BJ (cell line): ENCODE data around the gene GARIN5A. TPM values are rescaled to one million over a fixed set of nuclear protein-coding genes. Genes with fewer than 3 reads are reported as not detected.

Experiments
- CTCF ChIA-PET: fragments of 350-600 bp; formaldehyde crosslinking; extraction: SDS; loops from one replicate; lab custom pipeline; 2021; ENCODE audit warnings: antibody characterized with exemption, inconsistent platforms; lab: Yijun Ruan, JAX
- POLR2A ChIA-PET: fragments of 300-600 bp; sonication (Branson Sonifier 250); formaldehyde crosslinking; extraction: SDS; loops from one replicate; lab custom pipeline; 2021; ENCODE audit warnings: antibody characterized with exemption; lab: Charles Lee
- DNase-seq: peaks from one replicate; pipeline ENCODE4 v3.0.0-alpha.2; 2011; ENCODE audit warnings: low read depth
- H3K27me3 ChIP-seq: 2 replicates; pipeline ENCODE4 v1.6.0; 2011; ENCODE audit warnings: low read length; ENCODE audit not compliant: control insufficient read depth, insufficient read depth
- H3K36me3 ChIP-seq: 2 replicates; pipeline ENCODE4 v1.5.1; 2011; ENCODE audit warnings: low read length; ENCODE audit not compliant: control insufficient read depth, insufficient read depth
- H3K4me3 ChIP-seq: 2 replicates; pipeline ENCODE4 v1.5.1; 2011; ENCODE audit warnings: low read depth, mild to moderate bottlenecking, control low read depth, low read length
- polyA plus RNA-seq: library from polyadenylated mRNA; depleted of rRNA; stranded (reverse); fragments of >200 nt; gene quantifications from 2 replicates; pipeline ENCODE4 v1.2.3, GENCODE V29; 2011
- TF ChIP-seq, protein P1 (sequence below): IDR thresholded peaks from 2 replicates; pipeline ENCODE4 v1.5.1; 2011; ENCODE audit warnings: low read depth, mild to moderate bottlenecking, control low read depth, inconsistent platforms, low read length, moderate library complexity; ENCODE audit not compliant: insufficient read depth

Gene GARIN5A
- polyA plus RNA-seq, 1 experiment = 0.56 TPM

DNA sequence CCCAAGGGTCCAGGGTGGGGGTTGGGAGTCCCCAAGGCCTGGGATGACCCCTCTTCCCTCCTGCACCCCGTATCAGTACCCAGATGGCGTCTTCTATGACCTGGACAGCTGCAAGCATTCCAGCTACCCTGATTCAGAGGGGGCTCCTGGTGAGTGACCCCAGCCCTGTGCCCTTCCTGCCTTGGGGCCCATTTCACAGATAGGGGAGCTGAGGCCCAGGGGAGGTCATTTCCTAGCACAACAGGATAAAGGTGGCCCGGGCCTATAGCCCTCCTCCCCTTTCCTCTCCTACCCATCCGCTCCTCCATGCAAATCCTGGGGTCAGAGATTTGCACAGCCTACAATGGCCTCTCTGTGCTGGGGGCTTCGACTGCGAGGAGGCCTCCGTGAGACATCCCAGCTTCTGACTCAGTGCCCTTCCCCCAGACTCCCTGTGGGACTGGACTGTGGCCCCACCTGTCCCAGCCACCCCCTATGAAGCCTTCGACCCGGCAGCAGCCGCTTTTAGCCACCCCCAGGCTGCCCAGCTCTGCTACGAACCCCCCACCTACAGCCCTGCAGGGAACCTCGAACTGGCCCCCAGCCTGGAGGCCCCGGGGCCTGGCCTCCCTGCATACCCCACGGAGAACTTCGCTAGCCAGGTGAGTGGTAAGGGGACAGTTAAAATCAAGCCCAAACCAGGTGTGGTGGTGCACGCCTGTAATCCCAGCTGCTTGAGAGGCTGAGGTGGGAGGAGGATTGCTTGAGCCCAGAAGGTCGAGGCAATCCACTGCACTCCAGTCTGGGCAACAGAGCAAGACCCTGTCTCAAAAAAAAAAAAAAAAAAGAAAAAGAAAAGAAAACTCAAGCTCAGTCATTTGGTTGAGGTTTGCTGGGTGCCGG is 54.0 kb downstream of the GARIN5A start:
- Histone ChIP-seq H3K36me3 (no peaks in the 10 kb centered on the region), H3K27me3 (peaks cover 2% of the 10 kb centered on the region), H3K4me3 (no peak overlapping the region)
- DNase-seq = no peak
- CTCF ChIA-PET = interaction anchor here (1.1 kb wide), 1 partner anchor 12 kb away, joined by 3 read pairs; no protein-coding TSS in a partner anchor
- TF ChIP-seq, protein P1, sequence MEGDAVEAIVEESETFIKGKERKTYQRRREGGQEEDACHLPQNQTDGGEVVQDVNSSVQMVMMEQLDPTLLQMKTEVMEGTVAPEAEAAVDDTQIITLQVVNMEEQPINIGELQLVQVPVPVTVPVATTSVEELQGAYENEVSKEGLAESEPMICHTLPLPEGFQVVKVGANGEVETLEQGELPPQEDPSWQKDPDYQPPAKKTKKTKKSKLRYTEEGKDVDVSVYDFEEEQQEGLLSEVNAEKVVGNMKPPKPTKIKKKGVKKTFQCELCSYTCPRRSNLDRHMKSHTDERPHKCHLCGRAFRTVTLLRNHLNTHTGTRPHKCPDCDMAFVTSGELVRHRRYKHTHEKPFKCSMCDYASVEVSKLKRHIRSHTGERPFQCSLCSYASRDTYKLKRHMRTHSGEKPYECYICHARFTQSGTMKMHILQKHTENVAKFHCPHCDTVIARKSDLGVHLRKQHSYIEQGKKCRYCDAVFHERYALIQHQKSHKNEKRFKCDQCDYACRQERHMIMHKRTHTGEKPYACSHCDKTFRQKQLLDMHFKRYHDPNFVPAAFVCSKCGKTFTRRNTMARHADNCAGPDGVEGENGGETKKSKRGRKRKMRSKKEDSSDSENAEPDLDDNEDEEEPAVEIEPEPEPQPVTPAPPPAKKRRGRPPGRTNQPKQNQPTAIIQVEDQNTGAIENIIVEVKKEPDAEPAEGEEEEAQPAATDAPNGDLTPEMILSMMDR = no peak
- POLR2A ChIA-PET = no interaction called here

DNA sequence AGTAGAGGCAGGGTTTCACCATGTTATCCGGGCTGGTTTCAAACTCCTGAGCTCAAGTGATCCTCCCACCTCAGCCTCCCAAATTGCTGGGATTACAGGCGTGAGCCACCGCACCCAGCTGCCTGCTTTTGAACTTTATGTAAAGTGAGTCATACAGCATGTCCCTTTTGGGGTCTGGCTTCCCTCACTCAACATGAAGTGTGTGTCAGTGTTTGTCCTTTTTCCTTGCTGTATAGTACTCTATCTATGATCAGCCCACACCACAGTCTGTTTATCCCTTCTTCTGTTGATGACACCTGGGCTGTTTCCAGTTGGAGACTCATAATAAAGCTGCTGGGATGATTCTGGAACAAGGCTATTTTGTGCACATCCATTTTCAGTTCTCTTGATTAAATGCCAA is 55.8 kb downstream of the GARIN5A start:
- TF ChIP-seq, protein P1 = no peak
- no peak for DNase-seq
- ChIA-PET CTCF (interaction anchor here (2.0 kb wide), 1 partner anchor 11 kb away, joined by 5 read pairs; no protein-coding TSS in a partner anchor), POLR2A (no interaction called here)
- H3K36me3 ChIP-seq = no peaks in the 10 kb centered on the region
- peaks cover 2% of the 10 kb centered on the region for H3K27me3 ChIP-seq
- H3K4me3 ChIP-seq = no peak overlapping the region

DNA sequence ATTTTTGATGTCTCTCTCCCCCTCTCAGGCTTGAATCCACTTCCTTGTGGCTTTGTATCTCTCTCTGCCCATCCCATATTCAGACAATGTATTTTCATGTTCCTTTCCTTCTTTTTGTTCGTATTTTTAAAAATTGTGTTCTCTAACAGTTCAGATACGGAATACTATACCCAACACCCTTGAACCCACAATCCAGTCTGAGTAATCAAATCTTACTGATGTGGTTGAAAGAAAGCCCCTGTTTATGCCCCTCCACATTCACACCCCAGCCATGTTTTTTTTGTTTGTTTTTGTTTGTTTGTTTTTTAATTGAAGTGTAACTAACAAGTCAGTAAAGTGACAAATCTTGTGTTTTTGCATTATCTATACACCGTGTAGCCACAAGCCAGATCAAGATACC is 56.5 kb downstream of the GARIN5A start:
- ChIA-PET POLR2A (no interaction called here), CTCF (interaction anchor here (2.0 kb wide), 1 partner anchor 10 kb away, joined by 5 read pairs; no protein-coding TSS in a partner anchor)
- Histone ChIP-seq H3K36me3 (no peaks in the 10 kb centered on the region), H3K27me3 (peaks cover 2% of the 10 kb centered on the region), H3K4me3 (no peak overlapping the region)
- no peak for DNase-seq
- TF ChIP-seq, protein P1 = no peak

DNA sequence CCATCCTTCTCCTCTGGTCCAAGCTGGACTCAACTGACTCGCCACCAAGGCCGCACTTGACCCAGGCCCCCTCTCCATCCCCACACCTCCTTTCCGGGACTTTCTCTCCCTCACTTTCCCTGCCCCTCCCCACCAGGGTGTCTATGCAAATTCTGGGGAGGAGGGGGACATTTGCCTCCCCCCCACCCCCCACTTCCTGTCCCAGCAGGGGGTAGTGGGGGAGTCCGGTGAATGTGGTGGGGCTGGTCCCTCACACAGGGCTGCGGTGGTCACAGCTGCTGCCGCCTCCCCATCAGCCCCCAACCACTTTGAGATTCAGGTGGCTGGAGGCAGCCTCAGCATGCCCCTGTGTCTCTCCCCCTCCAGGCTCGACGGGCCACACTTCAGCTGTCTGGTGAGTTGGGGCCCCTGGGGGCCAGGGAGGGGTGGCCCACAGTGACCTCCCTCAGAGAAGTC is 57.0 kb downstream of the GARIN5A start:
- TF ChIP-seq, protein P1 = no peak
- no peak overlapping the region for H3K4me3 ChIP-seq
- no peaks in the 10 kb centered on the region for H3K36me3 ChIP-seq
- no peak for DNase-seq
- POLR2A ChIA-PET = no interaction called here
- H3K27me3 ChIP-seq = peaks cover 2% of the 10 kb centered on the region
- CTCF ChIA-PET = no interaction called here

DNA sequence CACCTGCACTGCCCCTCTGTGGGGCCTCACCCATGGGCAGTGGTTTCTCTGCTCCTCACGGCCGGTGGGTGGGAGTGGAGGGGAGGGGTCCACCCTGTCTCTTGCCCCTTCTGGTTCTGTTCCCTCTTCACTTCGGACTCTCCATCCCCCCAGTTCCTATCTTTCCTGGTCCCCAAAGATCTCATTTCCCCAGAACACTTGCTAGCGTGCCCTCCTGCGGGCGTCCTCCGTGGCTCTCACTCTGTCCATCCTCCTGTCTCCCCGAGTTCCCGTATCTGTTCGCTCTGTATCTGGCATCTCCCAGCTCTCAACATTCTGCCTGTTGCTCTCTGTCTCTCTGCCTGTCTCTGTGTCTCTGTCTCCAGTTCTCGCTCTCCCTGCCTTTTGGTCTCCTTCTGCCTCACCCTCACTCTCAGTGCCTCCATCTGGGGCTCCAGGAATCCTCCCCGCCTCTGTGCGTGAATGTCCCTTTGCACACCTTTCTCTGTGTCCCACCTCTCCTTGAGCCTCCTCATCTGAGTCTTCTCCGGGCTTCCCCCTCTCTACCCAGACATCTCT is 57.5 kb downstream of the GARIN5A start:
- H3K27me3 ChIP-seq = peaks cover 2% of the 10 kb centered on the region
- ChIA-PET POLR2A (no interaction called here), CTCF (interaction anchor here (0.8 kb wide), 1 partner anchor 9 kb away, joined by 3 read pairs; no protein-coding TSS in a partner anchor)
- H3K4me3 ChIP-seq = no peak overlapping the region
- TF ChIP-seq, protein P1 = no peak
- H3K36me3 ChIP-seq = no peaks in the 10 kb centered on the region
- DNase-seq = no peak
